ENCODE data around the gene TLR8. TPM values are rescaled to one million over a fixed set of nuclear protein-coding genes. Genes with fewer than 3 reads are reported as not detected.

Gene TLR8
- total RNA-seq, 2 donors from 2014 or later: 0.26 TPM; not detected in 1

DNA sequence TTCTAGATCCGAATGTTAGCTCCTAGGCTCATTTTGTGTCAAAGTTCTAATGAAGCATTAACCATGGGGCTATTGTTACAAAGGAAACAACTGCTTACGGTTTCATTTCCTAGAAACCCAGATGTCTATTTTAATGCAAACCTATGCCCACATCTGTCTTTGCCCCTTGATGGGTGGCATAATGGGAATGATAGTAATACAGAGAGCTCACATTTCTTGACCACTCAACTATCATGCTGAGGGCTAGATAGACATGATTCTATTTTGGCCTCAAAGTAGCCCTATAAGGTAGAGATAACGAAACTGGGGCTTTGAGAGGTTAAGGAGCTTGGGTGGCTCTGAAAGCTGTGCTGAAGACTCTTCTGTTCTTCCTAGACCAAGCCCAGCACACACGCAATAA is 37.7 kb upstream of the TLR8 start:
- no peak for ATAC-seq
- DNase-seq: no peak
- WGBS, 2 donors: 69 to 79% methylated on average over 3 to 4 of the region's 4 CpGs
- Histone ChIP-seq H3K27ac (no peak overlapping the region), H3K36me3 (replicated peaks in 1 of 2; ENCODE audit: insufficient read depth in 1 of 2, low read depth in 2 of 2) (no peaks in the 10 kb centered on the region), H3K4me3 (no peak overlapping the region), H3K4me1 (no peaks in the 10 kb centered on the region), H3K9me3 (no peaks in the 10 kb centered on the region), H3K27me3 (no peaks in the 10 kb centered on the region)
- no peak for TF ChIP-seq POLR2A (IDR thresholded peaks at IDR 0.05)
- TF ChIP-seq, protein P1, sequence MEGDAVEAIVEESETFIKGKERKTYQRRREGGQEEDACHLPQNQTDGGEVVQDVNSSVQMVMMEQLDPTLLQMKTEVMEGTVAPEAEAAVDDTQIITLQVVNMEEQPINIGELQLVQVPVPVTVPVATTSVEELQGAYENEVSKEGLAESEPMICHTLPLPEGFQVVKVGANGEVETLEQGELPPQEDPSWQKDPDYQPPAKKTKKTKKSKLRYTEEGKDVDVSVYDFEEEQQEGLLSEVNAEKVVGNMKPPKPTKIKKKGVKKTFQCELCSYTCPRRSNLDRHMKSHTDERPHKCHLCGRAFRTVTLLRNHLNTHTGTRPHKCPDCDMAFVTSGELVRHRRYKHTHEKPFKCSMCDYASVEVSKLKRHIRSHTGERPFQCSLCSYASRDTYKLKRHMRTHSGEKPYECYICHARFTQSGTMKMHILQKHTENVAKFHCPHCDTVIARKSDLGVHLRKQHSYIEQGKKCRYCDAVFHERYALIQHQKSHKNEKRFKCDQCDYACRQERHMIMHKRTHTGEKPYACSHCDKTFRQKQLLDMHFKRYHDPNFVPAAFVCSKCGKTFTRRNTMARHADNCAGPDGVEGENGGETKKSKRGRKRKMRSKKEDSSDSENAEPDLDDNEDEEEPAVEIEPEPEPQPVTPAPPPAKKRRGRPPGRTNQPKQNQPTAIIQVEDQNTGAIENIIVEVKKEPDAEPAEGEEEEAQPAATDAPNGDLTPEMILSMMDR (IDR thresholded peaks at IDR 0.05): no peak
- intact Hi-C loops (cut with DNase I): no loop called here

DNA sequence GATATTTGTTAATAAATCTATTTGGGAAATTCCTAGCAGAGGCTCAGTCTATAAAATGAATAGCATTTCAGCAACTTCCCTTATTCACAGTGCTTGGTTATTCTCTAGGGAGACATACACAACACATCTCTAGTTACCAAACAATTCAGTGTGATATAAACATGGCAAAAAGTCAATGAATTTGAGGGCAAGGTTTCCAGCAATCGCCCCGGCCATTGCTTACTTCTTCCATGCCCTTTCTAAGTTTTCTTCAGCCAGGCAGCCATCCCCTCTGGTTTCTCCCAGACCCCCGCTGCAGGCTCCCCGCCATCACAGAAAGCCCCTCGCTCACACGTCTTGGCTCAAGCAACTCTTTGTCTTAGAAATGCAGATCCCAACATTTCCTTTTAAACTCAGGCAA is 35.2 kb upstream of the TLR8 start:
- no peaks in the 10 kb centered on the region for H3K27me3 ChIP-seq
- H3K4me3 ChIP-seq: no peak overlapping the region
- WGBS, 2 donors: 76 to 78% methylated on average over 6 of the region's 6 CpGs
- no peaks in the 10 kb centered on the region for H3K36me3 ChIP-seq (replicated peaks in 1 of 2; ENCODE audit: insufficient read depth in 1 of 2, low read depth in 2 of 2)
- DNase-seq (no peak), ATAC-seq (no peak)
- no peaks in the 10 kb centered on the region for H3K9me3 ChIP-seq
- TF ChIP-seq, protein P1 (IDR thresholded peaks at IDR 0.05): no peak
- no peaks in the 10 kb centered on the region for H3K4me1 ChIP-seq
- no peak overlapping the region for H3K27ac ChIP-seq
- intact Hi-C loops (cut with DNase I): no loop called here

DNA sequence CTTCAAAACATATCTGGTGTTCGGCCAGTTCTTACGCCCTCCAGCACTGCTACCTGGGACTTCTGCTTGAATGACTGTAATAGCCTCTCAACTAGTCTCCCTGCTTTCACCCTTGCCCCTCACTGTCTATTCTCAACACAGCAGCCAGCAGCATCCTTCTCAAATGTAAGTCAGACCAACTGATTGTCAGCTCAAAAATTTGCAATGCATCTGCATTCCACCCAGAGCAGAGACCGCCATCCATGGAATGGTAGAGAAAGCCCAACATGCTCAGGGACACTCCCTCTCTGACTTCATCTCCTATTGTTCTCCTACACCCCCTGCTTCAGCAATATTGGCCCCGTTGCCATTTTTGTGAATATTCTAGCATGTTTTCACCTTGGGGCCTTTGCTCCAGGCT is 33.7 kb upstream of the TLR8 start:
- H3K4me3 ChIP-seq: no peak overlapping the region
- no peak for DNase-seq
- intact Hi-C loops (cut with DNase I): no loop called here
- H3K36me3 ChIP-seq (replicated peaks in 1 of 2; ENCODE audit: insufficient read depth in 1 of 2, low read depth in 2 of 2): no peaks in the 10 kb centered on the region
- no peaks in the 10 kb centered on the region for H3K4me1 ChIP-seq
- 87 to 88% methylated on average over 3 to 4 of the region's 4 CpGs for WGBS, 2 donors
- H3K27me3 ChIP-seq: no peaks in the 10 kb centered on the region
- TF ChIP-seq, protein P1 (IDR thresholded peaks at IDR 0.05): no peak
- no peak for TF ChIP-seq POLR2A (IDR thresholded peaks at IDR 0.05)
- no peak overlapping the region for H3K27ac ChIP-seq
- H3K9me3 ChIP-seq: no peaks in the 10 kb centered on the region
- no peak for ATAC-seq

DNA sequence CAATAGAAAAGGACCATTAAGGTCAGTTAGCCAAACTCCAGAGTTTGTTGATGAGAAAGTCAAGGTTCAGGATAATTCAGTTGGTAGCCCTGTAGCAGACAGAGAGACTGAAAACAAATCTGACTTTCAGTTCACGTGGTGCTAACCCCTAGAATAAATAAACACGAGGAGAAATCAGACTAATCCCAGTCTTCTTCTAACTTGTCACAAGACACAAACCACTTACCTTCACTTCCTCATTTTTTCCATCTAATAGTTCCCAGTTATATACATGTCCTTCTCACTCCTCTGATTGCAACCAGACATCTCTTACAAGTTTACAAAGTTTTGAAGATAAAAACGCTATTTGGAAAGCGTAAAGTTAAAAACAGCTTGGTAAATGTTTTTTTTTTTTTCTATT is 31.8 kb upstream of the TLR8 start:
- intact Hi-C loops (cut with DNase I): no loop called here
- Histone ChIP-seq H3K27me3 (no peaks in the 10 kb centered on the region), H3K27ac (no peak overlapping the region), H3K4me3 (no peak overlapping the region), H3K36me3 (replicated peaks in 1 of 2; ENCODE audit: insufficient read depth in 1 of 2, low read depth in 2 of 2) (no peaks in the 10 kb centered on the region), H3K9me3 (no peaks in the 10 kb centered on the region), H3K4me1 (no peaks in the 10 kb centered on the region)
- no peak for DNase-seq
- WGBS, 2 donors: 26 to 31% methylated on average over 4 of the region's 4 CpGs
- ATAC-seq: no peak
- TF ChIP-seq, protein P1 (IDR thresholded peaks at IDR 0.05): no peak
- no peak for TF ChIP-seq POLR2A (IDR thresholded peaks at IDR 0.05)

DNA sequence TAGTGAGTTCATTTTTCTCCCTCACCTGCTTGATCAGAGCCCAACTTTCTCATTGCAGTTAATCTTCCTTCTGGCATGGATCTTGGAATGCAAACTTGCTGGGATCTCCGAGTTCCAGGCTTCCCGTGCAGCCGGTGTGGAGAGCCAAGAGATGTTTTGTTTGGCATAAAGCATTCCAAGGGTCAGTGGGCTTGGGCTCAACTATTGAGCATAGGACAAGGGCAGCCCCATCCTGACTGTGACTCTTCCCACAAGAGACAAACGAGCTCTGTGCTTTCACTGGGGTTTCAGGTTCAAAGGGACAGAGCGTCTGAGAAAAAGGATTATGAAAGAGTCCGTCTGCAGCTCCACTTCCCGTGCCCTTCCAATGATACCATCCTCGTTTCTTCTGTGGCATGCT is 29.0 kb upstream of the TLR8 start:
- H3K27ac ChIP-seq: no peak overlapping the region
- DNase-seq (no peak), ATAC-seq (no peak)
- TF ChIP-seq, protein P1 (IDR thresholded peaks at IDR 0.05): no peak
- H3K4me3 ChIP-seq: no peak overlapping the region
- intact Hi-C loops (cut with DNase I): no loop called here
- WGBS, 2 donors: 38 to 39% methylated on average over 7 to 8 of the region's 8 CpGs
- no peaks in the 10 kb centered on the region for H3K9me3 ChIP-seq
- no peaks in the 10 kb centered on the region for H3K27me3 ChIP-seq
- H3K4me1 ChIP-seq: no peaks in the 10 kb centered on the region
- H3K36me3 ChIP-seq (replicated peaks in 1 of 2; ENCODE audit: insufficient read depth in 1 of 2, low read depth in 2 of 2): no peaks in the 10 kb centered on the region

All from body of pancreas (tissue), 4 donors.